Measurements from ENCODE around the gene BCAS3.

BCAS3 gene

GRCh38 chr17:61168506-61168905 is 490.9 kb downstream of the BCAS3 start:
- no peak for DNase-seq

DNA sequence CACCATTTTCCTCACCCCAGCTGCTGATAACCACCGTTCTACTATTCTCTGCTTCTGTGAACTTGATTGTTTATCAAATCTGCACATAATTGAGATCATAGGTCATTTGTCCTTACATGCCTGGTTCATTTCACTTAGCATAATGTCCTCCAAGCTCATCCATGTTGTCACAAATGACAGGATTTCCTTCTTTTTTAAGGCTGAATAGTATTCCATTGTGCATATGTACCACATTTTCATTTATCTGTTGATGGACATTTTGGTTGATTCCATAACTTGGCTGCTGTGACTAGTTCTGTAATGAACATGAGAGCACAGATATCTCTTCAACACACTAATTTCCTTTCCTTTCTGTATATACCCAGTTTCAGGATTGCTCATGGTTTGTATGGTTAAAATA is 496.7 kb downstream of the BCAS3 start:
- DNase-seq: no peak

DNA sequence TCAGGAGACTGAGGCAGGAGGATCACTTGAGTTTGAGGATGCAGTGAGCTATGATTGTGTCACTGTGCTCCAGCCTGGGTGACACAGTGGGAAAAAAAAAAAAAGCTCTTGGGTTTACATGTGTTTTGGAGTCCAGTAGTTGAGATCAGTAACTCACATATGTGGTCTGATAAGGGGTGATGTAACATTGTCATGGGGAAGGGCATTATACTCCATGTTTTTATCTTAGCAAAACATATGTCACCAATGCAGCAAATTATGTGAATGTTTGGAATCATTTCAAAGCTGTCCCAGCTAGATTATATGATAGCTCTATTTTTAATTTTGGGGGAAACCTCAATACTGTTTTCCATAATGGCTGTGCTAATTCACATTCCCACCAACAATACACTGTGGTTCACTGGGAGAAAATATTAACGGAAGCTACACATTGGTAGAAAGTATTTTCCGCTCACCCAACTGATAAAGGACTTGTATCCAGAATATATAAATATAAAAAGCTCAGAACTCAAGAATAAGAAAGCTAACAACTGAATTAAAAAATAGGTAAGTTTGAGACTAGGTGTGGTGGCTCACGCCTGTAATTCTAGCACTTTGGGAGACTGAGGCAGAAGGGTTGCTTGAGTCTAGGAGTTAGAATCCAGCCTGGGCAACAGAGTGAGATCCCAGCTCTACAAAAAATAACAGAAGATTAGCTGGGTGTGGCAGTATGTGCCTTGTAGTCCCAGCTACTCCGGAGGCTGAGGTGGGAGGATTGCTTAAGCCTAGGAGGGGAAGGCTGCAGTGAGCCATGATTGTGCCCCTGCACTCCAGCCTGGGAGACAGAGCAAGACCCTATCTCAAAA is 497.9 kb downstream of the BCAS3 start:
- no peak for DNase-seq

DNA sequence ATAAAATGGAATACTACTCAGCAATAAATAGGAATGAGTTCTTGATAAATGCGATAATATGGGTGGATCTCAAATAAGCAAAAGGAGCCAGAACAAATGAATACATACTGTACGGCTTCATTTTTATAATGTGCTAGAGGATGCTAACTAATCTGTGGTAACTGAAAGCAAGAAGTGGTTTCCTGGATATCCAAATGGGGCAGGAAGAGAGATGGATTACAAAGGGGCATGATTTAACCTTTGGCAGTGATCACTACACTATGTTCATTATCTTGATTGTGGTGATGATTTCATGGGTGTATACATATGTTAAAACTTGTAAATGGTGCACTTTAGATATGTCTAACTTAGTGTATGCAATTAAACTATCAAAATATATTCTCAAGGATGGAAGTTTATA is 499.7 kb downstream of the BCAS3 start:
- DNase-seq: no peak

DNA sequence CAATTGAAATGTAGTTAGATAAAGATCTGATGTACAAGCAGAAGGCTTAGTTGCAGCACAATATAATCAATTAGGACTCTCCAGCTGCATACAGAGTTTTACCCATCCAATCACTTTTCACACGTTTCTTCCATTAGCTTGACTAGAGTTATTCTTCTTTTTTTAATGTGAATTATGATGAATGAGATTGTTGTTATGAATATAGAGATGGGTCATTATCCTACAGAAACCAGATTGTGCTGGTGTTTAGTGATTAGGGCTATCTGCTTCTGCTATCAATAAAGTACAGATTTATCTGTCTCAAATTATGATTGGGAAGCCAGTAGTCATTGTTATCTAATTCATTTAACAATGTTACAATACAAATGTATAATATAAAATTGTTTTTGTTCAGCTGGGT is 500.6 kb downstream of the BCAS3 start:
- DNase-seq: no peak

- no peak for DNase-seq
These were observed 501.7 kb downstream of the BCAS3 start for GRCh38 chr17:61179380-61179806.

GRCh38 chr17:61183793-61184192 is 506.1 kb downstream of the BCAS3 start:
- DNase-seq: no peak

DNA sequence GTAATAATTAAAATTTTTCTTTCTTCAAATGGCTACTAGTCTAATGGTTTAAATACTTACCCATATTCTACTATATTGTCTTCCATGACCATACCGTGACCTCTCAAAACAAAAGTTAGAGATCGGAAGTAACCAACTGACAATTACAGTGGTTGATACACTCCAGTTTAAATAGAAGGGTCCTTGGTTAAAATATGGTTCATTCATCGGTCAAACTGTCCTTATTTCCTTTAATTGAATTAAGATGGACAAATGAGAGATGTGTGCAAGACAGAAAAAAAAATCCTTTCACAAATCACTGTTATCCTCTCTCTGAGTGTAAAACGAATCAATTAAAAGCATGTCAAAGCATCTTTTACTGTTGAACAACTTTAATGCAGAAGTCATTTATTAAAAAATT is 507.7 kb downstream of the BCAS3 start:
- DNase-seq: no peak

- no peak for DNase-seq
These were observed 509.4 kb downstream of the BCAS3 start for GRCh38 chr17:61187038-61187437.

DNA sequence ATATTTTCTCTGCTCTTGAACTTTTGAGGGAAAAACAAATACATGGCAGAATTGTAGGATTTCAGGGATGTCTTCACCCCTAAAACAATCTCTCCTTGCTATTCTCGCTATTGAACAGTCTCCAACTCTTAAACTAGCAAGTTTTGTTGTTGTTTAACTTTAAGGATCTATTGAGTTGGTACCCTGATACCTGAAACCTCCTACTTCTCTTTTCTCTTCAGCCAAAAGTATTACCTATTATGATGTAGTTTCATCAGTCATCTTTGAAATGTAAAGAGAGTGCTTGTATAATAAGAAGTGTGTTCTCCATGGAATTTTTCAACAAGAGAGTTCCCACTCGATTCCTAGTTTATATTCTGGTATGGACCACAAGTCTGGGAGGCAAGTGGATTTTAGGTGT is 510.4 kb downstream of the BCAS3 start:
- no peak for DNase-seq

DNA sequence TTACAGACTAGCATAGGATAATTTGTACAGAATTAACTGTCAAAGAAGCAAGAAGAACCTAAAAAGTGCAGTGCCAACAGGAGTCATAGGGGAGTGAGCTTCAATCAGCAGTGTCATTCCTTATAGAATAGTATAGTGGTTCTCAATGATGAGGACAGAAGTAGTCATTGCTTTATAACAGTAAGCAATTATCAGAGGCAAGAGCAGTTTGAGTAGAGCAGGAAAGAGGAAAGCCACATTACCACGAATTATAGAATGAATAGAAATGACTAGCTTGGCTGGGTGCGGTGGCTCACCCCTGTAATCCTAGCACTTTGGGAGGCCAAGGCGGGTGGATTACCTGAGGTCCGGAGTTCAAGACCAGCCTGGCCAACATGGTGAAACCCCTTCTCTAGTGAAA is 512.3 kb downstream of the BCAS3 start:
- no peak for DNase-seq

- no peak for DNase-seq
These were observed 518.7 kb downstream of the BCAS3 start for GRCh38 chr17:61196302-61196704.

DNA sequence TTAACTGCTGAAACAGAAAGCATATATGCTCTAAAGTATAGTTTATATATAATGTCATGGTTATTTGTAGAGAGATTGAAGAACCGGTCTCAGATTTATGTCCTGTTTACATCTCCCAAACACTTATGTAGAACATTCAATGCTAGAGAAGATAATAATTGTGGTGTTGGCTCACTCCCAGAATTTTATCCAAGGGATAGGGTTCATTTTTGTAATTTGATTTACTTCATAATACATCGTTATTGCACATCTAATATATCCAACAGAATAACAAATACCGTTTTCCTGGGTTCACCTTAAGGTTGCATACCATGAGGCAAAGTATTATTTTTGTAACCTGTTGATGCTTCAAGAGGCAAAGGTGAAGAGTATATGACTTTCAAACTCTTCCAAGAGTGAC is 519.1 kb downstream of the BCAS3 start:
- DNase-seq: no peak

GRCh38 chr17:61199431-61200338 is 522.0 kb downstream of the BCAS3 start:
- DNase-seq: no peak

GRCh38 chr17:61200339-61200715 is 522.7 kb downstream of the BCAS3 start:
- no peak for DNase-seq

DNA sequence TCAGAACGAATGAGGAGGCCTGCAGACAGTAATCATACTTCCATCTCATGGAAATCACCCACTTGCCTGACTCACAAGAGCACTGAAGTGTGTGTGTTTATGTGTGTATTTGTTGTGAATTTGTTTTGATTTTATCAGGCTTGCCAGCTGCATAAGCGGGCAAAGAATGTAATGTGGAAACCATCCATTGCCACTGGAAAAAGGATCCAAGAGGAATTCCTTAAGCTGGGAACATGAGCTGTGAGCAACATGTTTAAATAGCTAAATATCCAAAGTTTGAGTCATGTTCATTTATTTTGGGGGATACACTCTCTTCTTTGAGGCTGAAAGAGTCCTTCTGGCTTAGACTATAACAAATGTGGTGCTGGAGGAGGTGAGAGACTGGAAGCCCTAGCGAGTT is 523.6 kb downstream of the BCAS3 start:
- DNase-seq: no peak

GRCh38 chr17:61202564-61202963 is 524.9 kb downstream of the BCAS3 start:
- DNase-seq: no peak

GRCh38 chr17:61203671-61204131 is 526.0 kb downstream of the BCAS3 start:
- DNase-seq: no peak

GRCh38 chr17:61204456-61204855 is 526.8 kb downstream of the BCAS3 start:
- no peak for DNase-seq

DNA sequence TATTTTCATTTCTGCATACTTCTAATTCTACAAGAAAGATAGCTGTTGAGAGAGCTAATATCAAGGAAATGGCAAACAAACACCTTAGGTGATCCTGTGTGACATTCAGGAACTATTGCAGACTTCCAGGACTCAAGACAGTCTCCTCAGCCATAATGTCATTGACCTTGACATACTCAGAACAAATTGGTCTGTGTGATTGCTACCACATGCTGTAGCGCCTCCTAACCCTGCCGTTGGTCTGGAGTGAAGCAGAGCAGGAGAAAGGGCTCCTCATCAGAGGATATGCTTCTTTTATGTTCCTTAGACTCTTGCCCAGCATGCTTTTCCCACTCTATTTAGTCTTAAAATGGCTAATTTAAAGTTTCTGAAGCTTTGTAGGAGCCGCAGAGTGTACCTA is 527.8 kb downstream of the BCAS3 start:
- no peak for DNase-seq

GRCh38 chr17:61205931-61206330 is 528.3 kb downstream of the BCAS3 start:
- DNase-seq: no peak

GRCh38 chr17:61206922-61207321 is 529.3 kb downstream of the BCAS3 start:
- DNase-seq: no peak

DNA sequence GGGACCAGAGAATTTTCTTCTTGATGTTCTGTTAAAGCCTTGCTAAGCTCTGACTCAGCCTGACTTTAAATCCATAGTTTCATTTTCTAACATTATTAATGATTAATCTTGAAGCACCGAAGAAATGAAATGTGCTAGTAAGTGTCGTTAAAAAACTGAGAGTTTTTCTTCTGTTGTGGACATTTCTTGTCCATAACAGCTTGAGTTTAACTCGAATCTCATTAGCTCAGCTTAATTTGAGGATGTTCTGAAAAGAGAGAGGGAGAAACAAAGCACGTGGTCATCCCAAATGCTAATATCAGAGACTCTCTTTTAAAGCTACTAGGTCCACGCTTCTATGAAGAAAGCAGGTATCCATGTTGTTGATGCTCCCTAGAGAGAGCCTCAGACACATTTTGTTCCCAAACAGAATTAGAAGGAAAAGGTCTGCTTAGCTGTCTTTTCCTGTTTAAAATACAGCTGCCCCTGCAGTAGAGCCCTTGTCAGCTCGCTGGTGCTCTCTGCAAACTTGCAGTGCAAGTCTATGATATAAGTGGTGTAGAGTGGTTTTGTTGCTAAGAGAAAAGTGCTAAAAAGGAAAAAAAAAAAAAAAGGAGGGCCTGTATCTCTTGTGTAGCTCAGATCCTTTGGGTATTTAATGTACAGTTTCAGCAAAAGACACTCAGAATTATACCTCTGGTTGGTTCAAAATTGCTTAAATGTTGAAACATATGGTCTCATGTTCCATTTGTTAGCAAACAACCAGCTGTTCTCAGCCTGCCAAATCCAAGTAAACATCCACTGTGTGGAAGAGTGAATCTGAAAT is 530.9 kb downstream of the BCAS3 start:
- no peak for DNase-seq
